BLaER1 (cell line): ENCODE results near the gene IRF7.

Source experiments
- H3K27ac ChIP-seq: shearing (Covaris generic); formaldehyde crosslinking; 2 replicates; pipeline ENCODE4 v1.8.1; 2022
- H3K27me3 ChIP-seq: shearing (Covaris generic); formaldehyde crosslinking; 2 replicates; pipeline ENCODE4 v1.8.1; 2022
- H3K36me3 ChIP-seq: shearing (Covaris generic); formaldehyde crosslinking; 2 replicates; pipeline ENCODE4 v1.8.1; 2022
- H3K4me1 ChIP-seq: shearing (Covaris generic); formaldehyde crosslinking; 2 replicates; pipeline ENCODE4 v1.8.1; 2022
- H3K4me2 ChIP-seq: shearing (Covaris generic); formaldehyde crosslinking; 2 replicates; pipeline ENCODE4 v1.8.1; 2022
- H3K4me3 ChIP-seq: shearing (Covaris generic); formaldehyde crosslinking; 2 replicates; pipeline ENCODE4 v1.8.1; 2022
- H3K9ac ChIP-seq: shearing (Covaris generic); formaldehyde crosslinking; 2 replicates; pipeline ENCODE4 v1.8.1; 2022
- H3K9me3 ChIP-seq: shearing (Covaris generic); formaldehyde crosslinking; 2 replicates; pipeline ENCODE4 v1.8.1; 2022
- H4K20me1 ChIP-seq: shearing (Covaris generic); formaldehyde crosslinking; 2 replicates; pipeline ENCODE4 v1.8.1; 2022
- Cebpa-rat ChIP-seq: shearing (Covaris generic); IDR thresholded peaks from 2 replicates; pipeline ENCODE4 v1.8.1; 2022

Gene IRF7

DNA sequence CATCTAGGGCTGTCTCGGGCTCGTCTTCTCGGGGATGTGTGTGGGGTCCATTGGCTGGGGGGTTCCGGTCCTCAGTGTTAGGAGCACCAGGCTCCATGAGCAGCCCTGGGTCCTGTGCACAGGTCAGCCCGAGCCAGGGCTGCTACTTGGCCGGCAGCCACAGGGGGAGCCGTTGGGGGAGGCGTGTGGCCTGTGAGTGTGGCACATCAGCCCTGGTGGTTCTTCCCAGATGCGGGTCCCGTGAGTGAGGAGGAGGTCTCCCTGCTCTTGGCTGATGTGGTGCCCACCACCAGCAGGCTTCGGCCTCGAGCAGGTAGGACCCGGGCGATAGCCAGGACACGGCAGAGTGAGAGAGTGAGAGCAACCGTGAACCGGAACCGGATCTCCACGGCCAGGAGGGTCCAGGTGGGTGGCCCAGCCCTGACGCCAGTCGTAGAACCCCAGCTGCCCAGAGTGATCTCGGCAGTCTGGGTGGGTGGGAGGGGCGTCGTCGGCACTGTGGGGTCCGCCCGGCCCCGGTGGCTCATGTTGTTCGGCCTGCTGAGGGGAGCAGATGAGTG is 18.5 kb downstream of the IRF7 start:
- TF ChIP-seq Cebpa-rat, result no peak
- H3K4me1 ChIP-seq, result no peaks in the 10 kb centered on the region
- no peak overlapping the region for H3K4me2 ChIP-seq
- H3K27me3 ChIP-seq, result no peaks in the 10 kb centered on the region
- H3K9me3 ChIP-seq, result no peaks in the 10 kb centered on the region
- peaks cover 99% of the 10 kb centered on the region for H3K36me3 ChIP-seq
- H3K9ac ChIP-seq, result no peak overlapping the region
- H3K27ac ChIP-seq, result no peak overlapping the region
- peaks cover 94% of the 10 kb centered on the region for H4K20me1 ChIP-seq
- no peak overlapping the region for H3K4me3 ChIP-seq

DNA sequence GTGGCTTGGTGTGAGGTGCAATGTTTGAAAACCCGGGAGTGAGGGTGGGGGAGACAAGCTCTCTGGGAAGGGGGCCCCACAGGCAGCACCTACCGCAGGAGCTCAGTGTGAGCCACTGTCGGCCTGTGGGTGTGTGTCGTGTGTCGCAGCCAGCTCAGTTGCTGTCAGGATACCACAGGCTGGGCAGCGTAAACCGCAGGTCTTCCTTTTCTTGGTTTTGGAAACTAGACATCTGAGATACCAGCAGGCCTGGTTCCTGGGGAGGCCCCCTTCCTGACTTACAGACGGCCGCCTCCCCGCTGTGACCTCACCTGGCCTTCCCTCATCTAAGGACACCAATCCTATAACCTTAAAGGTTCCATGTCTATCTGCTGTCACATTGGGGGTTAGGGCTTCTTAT is 19.4 kb downstream of the IRF7 start:
- no peaks in the 10 kb centered on the region for H3K27me3 ChIP-seq
- H3K4me3 ChIP-seq, result no peak overlapping the region
- no peaks in the 10 kb centered on the region for H3K4me1 ChIP-seq
- H3K9me3 ChIP-seq, result no peaks in the 10 kb centered on the region
- no peak for TF ChIP-seq Cebpa-rat
- H3K4me2 ChIP-seq, result no peak overlapping the region
- H3K27ac ChIP-seq, result no peak overlapping the region
- no peak overlapping the region for H3K9ac ChIP-seq
- peaks cover 98% of the 10 kb centered on the region for H3K36me3 ChIP-seq
- peaks cover 93% of the 10 kb centered on the region for H4K20me1 ChIP-seq

DNA sequence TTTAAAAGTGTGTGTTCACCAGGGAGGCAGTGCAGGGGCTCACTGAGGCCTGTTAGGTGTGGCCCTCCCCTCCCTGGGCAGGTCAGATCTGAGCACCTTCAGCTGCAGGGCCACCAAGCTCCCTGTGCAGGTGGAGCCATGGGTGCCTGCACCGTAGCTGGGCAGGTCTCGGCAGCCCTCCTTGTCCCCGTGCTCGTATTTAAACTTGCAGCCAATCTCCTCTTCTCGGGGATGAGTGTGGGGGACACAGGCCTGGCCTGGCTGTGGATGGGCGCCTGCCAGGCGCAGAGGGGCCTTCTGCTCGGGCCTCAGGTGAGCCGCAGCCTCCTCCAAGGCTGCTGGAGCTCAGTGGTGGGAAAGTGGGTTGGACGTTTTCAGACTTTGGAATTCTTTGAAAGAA is 20.4 kb downstream of the IRF7 start:
- Histone ChIP-seq H3K9me3 (no peaks in the 10 kb centered on the region), H3K4me2 (no peak overlapping the region), H3K27ac (no peak overlapping the region), H3K9ac (0 out of 2 replicates have a peak overlapping the region, but pooled peaks have one; percentile 15), H3K4me1 (no peaks in the 10 kb centered on the region), H4K20me1 (peaks cover 96% of the 10 kb centered on the region), H3K4me3 (no peak overlapping the region), H3K36me3 (peaks cover 98% of the 10 kb centered on the region), H3K27me3 (no peaks in the 10 kb centered on the region)
- TF ChIP-seq Cebpa-rat, result no peak

DNA sequence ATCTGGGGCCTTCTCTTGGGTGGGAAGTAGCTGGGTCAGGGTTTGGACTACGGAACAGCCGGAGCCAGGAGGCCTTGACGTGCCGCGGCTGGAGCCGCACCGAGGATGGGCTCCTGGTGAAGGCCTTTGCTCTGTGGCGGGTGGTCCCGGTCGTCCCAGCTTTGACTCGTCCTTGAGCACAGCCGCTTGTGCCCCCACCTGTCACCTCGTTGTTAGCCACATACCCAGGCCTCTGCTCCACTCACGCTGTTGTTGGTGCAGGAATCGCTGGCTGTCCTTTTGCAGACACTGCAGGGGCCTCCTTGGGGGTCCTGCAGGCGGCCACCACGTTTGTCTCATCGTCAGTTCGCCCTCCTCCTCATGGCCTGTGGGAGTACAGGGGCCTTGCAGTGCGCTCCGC is 22.4 kb downstream of the IRF7 start:
- Histone ChIP-seq H3K27me3 (no peaks in the 10 kb centered on the region), H4K20me1 (peaks cover 98% of the 10 kb centered on the region), H3K4me2 (no peak overlapping the region), H3K27ac (no peak overlapping the region), H3K4me3 (no peak overlapping the region), H3K4me1 (no peaks in the 10 kb centered on the region), H3K9ac (no peak overlapping the region), H3K36me3 (peaks cover 98% of the 10 kb centered on the region), H3K9me3 (no peaks in the 10 kb centered on the region)
- no peak for TF ChIP-seq Cebpa-rat

DNA sequence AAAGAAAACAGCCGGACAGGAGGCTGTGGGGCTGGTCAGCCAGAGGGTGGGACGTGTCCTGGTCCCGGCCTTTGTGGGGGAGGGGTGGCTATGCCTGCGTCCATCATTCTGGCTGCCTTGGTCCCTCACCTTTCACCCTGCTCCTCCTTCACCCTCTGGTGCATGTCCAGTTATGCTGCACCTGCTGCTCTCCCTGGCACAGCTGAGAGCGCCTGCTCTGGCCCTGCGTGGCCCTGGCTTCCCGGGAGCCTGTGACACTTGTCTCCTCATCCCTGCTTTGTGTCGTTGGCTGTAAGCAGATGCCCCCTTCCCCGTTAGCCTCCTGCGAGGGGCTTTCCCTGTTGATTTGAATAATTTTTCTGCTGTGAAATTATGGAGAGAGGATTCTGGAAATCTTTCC is 22.8 kb downstream of the IRF7 start:
- Histone ChIP-seq H3K36me3 (peaks cover 98% of the 10 kb centered on the region), H3K9ac (no peak overlapping the region), H3K4me3 (no peak overlapping the region), H3K27me3 (no peaks in the 10 kb centered on the region), H3K4me1 (no peaks in the 10 kb centered on the region), H3K27ac (no peak overlapping the region), H3K9me3 (no peaks in the 10 kb centered on the region), H4K20me1 (peaks cover 98% of the 10 kb centered on the region), H3K4me2 (no peak overlapping the region)
- TF ChIP-seq Cebpa-rat, result no peak

DNA sequence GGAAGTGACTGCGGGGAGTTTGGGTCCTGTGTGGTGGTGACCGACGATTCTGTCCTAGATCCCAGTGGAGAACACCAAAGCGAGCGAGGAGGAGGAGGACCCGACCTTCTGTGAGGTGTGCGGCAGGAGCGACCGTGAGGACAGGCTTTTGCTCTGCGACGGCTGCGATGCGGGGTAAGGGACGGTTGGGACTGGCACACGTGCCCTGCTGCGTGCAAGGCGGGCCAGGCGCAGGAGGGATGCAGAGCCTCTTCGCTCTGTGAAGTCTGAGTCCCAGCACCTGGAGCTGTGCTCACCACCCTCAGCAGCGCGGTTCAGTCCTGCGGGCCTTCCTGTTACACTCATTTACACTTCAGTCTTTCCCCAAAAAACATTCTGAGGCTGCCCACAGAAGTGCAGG is 23.2 kb downstream of the IRF7 start:
- Histone ChIP-seq H4K20me1 (peaks cover 98% of the 10 kb centered on the region), H3K36me3 (peaks cover 98% of the 10 kb centered on the region), H3K4me1 (no peaks in the 10 kb centered on the region), H3K27ac (no peak overlapping the region), H3K9ac (no peak overlapping the region), H3K27me3 (no peaks in the 10 kb centered on the region), H3K4me2 (no peak overlapping the region), H3K4me3 (no peak overlapping the region), H3K9me3 (no peaks in the 10 kb centered on the region)
- TF ChIP-seq Cebpa-rat, result no peak

DNA sequence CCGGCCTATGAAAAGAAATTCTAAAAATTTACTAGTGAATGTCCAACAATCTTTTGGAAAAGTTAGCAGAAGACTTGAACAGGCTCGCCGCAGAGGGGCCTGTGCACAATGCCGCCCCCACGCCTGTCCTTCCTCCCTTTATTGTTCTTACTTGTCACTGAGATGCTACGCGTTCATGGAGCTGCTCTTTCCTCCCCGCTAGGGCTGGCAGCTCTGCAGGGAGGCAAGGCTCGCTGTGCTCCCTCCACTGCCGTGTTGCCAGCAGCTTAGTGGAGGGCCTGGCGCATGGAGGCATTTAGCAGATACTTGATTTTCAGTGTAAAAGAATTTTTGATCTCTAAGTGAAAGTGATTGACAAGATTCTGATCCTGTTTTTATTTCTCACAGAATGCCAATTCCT is 24.8 kb downstream of the IRF7 start:
- H3K36me3 ChIP-seq, result peaks cover 99% of the 10 kb centered on the region
- no peaks in the 10 kb centered on the region for H3K9me3 ChIP-seq
- H3K27me3 ChIP-seq, result no peaks in the 10 kb centered on the region
- no peak overlapping the region for H3K9ac ChIP-seq
- no peak for TF ChIP-seq Cebpa-rat
- peaks cover 99% of the 10 kb centered on the region for H4K20me1 ChIP-seq
- no peaks in the 10 kb centered on the region for H3K4me1 ChIP-seq
- H3K4me3 ChIP-seq, result no peak overlapping the region
- no peak overlapping the region for H3K4me2 ChIP-seq
- no peak overlapping the region for H3K27ac ChIP-seq

GRCh38 chr11:589798-590197 is 26.0 kb downstream of the IRF7 start:
- Histone ChIP-seq H3K9ac (no peak overlapping the region), H3K27me3 (no peaks in the 10 kb centered on the region), H3K36me3 (peaks cover 99% of the 10 kb centered on the region), H3K4me3 (no peak overlapping the region), H4K20me1 (peaks cover 99% of the 10 kb centered on the region), H3K27ac (no peak overlapping the region), H3K9me3 (no peaks in the 10 kb centered on the region), H3K4me1 (no peaks in the 10 kb centered on the region), H3K4me2 (no peak overlapping the region)
- no peak for TF ChIP-seq Cebpa-rat

- Histone ChIP-seq H3K9ac (no peak overlapping the region), H4K20me1 (peaks cover 99% of the 10 kb centered on the region), H3K36me3 (peaks cover 99% of the 10 kb centered on the region), H3K9me3 (no peaks in the 10 kb centered on the region), H3K4me2 (no peak overlapping the region), H3K4me3 (no peak overlapping the region), H3K27me3 (no peaks in the 10 kb centered on the region), H3K4me1 (no peaks in the 10 kb centered on the region), H3K27ac (no peak overlapping the region)
- TF ChIP-seq Cebpa-rat, result no peak
Observed at GRCh38 chr11:587978-588380, 27.8 kb downstream of the IRF7 start.

DNA sequence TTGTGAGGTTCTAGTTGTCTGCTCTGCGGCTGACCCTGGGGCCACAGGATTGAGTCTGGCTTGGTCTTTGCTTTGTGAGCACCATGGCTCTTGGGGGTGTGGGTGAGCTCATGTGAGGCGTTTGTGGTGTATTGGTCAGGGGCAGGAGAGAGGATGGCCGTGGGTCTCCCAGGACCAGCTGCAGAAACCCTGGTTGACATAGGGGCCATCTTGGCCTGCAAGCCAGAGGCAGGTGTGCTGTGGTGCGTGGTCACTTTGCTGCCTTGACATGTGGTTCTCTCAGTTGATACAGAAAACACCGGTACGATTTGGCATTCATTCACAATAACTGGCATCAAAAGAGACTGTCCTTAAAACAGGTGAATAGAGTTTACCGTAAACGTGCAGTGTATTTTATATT is 28.2 kb downstream of the IRF7 start:
- no peak overlapping the region for H3K4me3 ChIP-seq
- H4K20me1 ChIP-seq, result peaks cover 99% of the 10 kb centered on the region
- TF ChIP-seq Cebpa-rat, result no peak
- no peak overlapping the region for H3K9ac ChIP-seq
- H3K4me2 ChIP-seq, result no peak overlapping the region
- H3K27me3 ChIP-seq, result no peaks in the 10 kb centered on the region
- no peaks in the 10 kb centered on the region for H3K9me3 ChIP-seq
- H3K36me3 ChIP-seq, result peaks cover 99% of the 10 kb centered on the region
- H3K27ac ChIP-seq, result no peak overlapping the region
- no peaks in the 10 kb centered on the region for H3K4me1 ChIP-seq
